ENCODE data around the gene GNAS. TPM values are rescaled to one million over a fixed set of nuclear protein-coding genes. Genes with fewer than 3 reads are reported as not detected.

Gene GNAS
- total and polyA plus RNA-seq, 12 donors = 1,348 to 5,181 (median 1,783) TPM

DNA sequence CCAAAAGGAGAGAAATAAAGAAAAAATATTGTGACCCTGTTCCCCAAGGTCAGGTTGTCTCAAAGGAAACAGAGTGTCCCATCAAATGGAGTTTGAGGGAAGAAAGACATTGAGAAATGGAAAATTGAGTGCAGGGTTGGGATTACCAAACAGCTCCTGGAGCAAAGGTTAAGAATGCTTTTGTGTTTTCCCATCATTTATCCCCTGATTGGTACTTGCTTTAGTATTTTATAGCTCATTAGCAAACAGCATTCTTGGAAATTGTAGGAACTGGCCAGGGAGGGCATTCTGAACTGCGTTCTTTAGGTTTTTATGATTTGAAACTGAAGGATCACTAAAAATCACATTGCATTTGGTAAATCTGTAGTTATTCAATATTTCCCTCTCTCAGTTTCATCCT is 69.5 kb downstream of the GNAS start:
- no peak overlapping the region for H3K4me3 ChIP-seq
- no peak for DNase-seq
- ATAC-seq = no peak
- 90 to 97% methylated on average over 1 of the region's 1 CpG for WGBS, 2 donors
- peaks cover 0 to 14% (median 0%) of the 10 kb centered on the region in 9 donors for H3K4me1 ChIP-seq
- TF ChIP-seq, protein P1, sequence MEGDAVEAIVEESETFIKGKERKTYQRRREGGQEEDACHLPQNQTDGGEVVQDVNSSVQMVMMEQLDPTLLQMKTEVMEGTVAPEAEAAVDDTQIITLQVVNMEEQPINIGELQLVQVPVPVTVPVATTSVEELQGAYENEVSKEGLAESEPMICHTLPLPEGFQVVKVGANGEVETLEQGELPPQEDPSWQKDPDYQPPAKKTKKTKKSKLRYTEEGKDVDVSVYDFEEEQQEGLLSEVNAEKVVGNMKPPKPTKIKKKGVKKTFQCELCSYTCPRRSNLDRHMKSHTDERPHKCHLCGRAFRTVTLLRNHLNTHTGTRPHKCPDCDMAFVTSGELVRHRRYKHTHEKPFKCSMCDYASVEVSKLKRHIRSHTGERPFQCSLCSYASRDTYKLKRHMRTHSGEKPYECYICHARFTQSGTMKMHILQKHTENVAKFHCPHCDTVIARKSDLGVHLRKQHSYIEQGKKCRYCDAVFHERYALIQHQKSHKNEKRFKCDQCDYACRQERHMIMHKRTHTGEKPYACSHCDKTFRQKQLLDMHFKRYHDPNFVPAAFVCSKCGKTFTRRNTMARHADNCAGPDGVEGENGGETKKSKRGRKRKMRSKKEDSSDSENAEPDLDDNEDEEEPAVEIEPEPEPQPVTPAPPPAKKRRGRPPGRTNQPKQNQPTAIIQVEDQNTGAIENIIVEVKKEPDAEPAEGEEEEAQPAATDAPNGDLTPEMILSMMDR (IDR thresholded peaks at IDR 0.05) = no peak
- H3K36me3 ChIP-seq = no peaks in the 10 kb centered on the region
- H3K9me3 ChIP-seq = peaks cover 0 to 4% (median 0%) of the 10 kb centered on the region in 11 donors
- no peaks in the 10 kb centered on the region for H3K27me3 ChIP-seq
- intact Hi-C loops (cut with DNase I) = no loop called here
- H3K27ac ChIP-seq = no peak overlapping the region

DNA sequence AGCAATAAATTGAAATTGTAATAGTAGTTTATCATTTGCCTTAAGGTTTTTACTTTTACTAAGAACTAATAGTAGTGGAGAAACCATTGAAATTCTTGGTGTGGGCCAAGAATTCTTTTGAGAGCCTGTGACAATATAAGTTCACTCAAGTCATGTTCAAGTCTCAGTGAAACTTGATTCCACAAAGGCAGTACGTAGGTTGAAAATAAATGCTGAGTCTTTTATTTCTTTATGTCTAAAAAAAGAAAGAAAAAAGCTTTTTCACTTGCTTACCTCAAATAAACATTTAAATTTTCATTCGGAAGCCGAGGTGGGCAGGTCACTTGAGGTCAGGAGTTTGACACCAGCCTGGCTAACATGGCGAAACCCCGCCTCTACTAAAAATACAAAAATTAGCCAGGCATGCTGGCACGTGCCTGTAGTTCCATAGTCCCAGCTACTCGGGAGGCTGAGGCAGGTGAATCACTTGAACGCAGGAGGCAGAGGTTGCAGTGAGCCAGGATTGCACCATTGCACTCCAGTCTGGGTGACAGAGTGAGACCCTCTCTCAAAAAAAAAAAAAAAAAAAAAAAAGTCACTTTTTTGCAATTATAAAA is 70.7 kb downstream of the GNAS start:
- no peaks in the 10 kb centered on the region for H3K9me3 ChIP-seq
- intact Hi-C loops (cut with DNase I) = no loop called here
- peak overlapping the region in 5 of 10 donors; percentile 0 to 25 (median 11) for H3K4me3 ChIP-seq
- 43 to 49% methylated on average over 8 of the region's 8 CpGs for WGBS, 2 donors
- H3K27ac ChIP-seq = no peak overlapping the region
- ATAC-seq (peak in 5 of 8 donors; percentile 28 to 80 (median 58)), DNase-seq (no peak)
- no peaks in the 10 kb centered on the region for H3K36me3 ChIP-seq
- peaks cover 0 to 14% (median 0%) of the 10 kb centered on the region in 9 donors for H3K4me1 ChIP-seq
- TF ChIP-seq, protein P1 (IDR thresholded peaks at IDR 0.05) = no peak
- H3K27me3 ChIP-seq = no peaks in the 10 kb centered on the region

DNA sequence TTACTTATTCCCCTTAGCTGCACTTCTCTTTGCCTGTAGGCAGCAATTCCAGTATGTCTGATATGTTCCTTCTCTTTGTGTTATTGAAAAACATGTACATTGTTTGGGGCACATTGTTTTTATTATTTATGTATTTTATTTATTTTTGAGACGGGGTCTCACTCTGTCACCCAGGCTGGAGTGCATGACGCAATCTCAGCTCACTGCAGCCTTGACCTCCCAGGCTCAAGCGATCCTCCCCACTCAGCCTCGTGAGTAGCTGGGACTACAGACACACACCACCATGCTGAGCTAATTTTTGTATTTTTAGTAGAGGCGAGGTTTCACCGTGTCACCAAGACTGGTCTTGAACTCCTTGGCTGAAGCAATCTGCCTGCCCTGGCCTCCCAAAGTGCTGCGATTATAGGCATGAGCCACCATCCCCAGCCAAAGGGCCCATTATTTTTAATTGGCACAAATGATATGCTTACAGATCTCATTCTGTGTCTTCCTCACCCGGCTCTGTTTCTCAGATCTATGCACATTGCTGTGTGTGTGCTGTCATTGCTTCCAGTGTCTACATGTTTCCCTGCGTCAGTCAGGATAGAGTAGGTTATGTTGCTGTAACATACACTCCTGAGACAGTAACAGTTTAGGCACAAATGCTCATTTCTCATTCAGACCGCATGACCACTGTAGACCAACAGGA is 74.4 kb downstream of the GNAS start:
- Histone ChIP-seq H3K27ac (no peak overlapping the region), H3K4me3 (no peak overlapping the region), H3K4me1 (peaks cover 0 to 14% (median 0%) of the 10 kb centered on the region in 9 donors), H3K36me3 (no peaks in the 10 kb centered on the region), H3K27me3 (no peaks in the 10 kb centered on the region), H3K9me3 (no peaks in the 10 kb centered on the region)
- TF ChIP-seq, protein P1 (IDR thresholded peaks at IDR 0.05) = no peak
- no peak for DNase-seq
- WGBS, 2 donors = 93% methylated on average over 10 of the region's 10 CpGs
- intact Hi-C loops (cut with DNase I) = no loop called here
- ATAC-seq = no peak

DNA sequence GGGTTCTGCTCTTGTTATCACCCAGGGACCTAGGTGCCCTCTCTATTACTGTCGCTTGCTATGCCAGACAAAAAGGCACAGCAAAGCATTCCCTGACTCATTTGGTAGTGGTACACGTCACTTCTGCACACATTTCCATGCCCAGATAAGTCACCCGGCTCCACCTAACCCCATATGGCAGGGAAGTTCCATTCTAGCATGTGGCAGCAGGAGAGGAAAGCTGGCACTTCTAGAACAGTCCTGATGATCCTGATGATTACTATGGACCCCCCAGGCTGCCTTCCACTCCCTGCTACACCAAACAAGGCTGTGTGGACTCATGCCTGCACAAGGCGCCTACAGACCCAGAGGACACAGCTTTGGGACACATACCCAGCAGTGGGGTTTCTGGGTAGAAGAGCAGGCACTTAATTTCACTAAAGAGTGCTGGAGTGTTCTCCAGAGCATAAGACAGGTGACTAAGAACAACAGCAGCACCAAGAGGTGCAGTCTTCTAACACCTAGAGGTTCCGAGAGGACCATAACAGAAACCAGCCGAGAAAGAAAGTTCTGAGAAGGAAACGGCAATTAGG is 75.1 kb downstream of the GNAS start:
- intact Hi-C loops (cut with DNase I) = no loop called here
- peaks cover 0 to 12% (median 0%) of the 10 kb centered on the region in 9 donors for H3K4me1 ChIP-seq
- no peaks in the 10 kb centered on the region for H3K36me3 ChIP-seq
- TF ChIP-seq, protein P1 (IDR thresholded peaks at IDR 0.05) = no peak
- no peak overlapping the region for H3K4me3 ChIP-seq
- no peak overlapping the region for H3K27ac ChIP-seq
- H3K27me3 ChIP-seq = no peaks in the 10 kb centered on the region
- DNase-seq (no peak), ATAC-seq (peak in 1 of 8 donors; percentile 22)
- WGBS, 2 donors = 91 to 95% methylated on average over 7 of the region's 7 CpGs
- H3K9me3 ChIP-seq = no peaks in the 10 kb centered on the region

Measured in heart right ventricle (tissue), 16 donors.